HEK293 (cell line): ENCODE measurements around the gene VWF.

Experiments
- CTCF ChIA-PET: fragments of 350-600 bp; formaldehyde crosslinking; extraction: SDS; loops from one replicate; lab custom pipeline; 2021; ENCODE audit warnings: antibody characterized with exemption; lab: Yijun Ruan, JAX
- POLR2A ChIA-PET: fragments of 300-600 bp; formaldehyde crosslinking; extraction: SDS; loops from one replicate; lab custom pipeline; 2020; ENCODE audit warnings: antibody characterized with exemption, inconsistent platforms; lab: Yijun Ruan, JAX
- H3K27ac ChIP-seq: fragments of 200-500 bp; sonication (Bioruptor generic); 2 replicates; pipeline ENCODE4 v1.5.1; 2014; ENCODE audit warnings: low read depth, low read length, control low read depth, inconsistent platforms; ENCODE audit errors: extremely low read depth
- H3K36me3 ChIP-seq, 2 experiments: fragments of 200-500 bp in 1 of 2; sonication (Bioruptor generic) in 1 of 2; 1 replicate in 1 of 2; 2 replicates in 1 of 2; pipeline ENCODE4 v1.5.1; 2014 to 2017; ENCODE audit warnings: inconsistent platforms in 2 of 2, low read length in 2 of 2; ENCODE audit not compliant: control insufficient read depth in 2 of 2, insufficient read depth in 1 of 2
- H3K4me1 ChIP-seq: fragments of 200-500 bp; sonication (Bioruptor generic); 2 replicates; pipeline ENCODE4 v1.5.1; 2014; ENCODE audit warnings: mild to moderate bottlenecking, low read length, inconsistent platforms; ENCODE audit not compliant: control insufficient read depth, insufficient read depth
- H3K4me3 ChIP-seq: 2 replicates; pipeline ENCODE4 v1.5.1; 2011; ENCODE audit warnings: low read depth, mild to moderate bottlenecking, control low read depth, low read length, moderate library complexity
- H3K9me3 ChIP-seq: fragments of 200-500 bp; sonication (Bioruptor generic); 2 replicates; pipeline ENCODE4 v1.5.1; 2014; ENCODE audit warnings: low read depth, low read length, inconsistent platforms; ENCODE audit not compliant: control insufficient read depth, insufficient read depth
- BCL6B ChIP-seq: fragments of 450-650 bp; formaldehyde crosslinking; IDR thresholded peaks from 2 replicates; pipeline ENCODE4 v1.5.1; 2017; ENCODE audit warnings: missing biosample characterization, missing genetic modification characterization
- CTCF ChIP-seq: fragments of 450-650 bp; formaldehyde crosslinking; IDR thresholded peaks from 2 replicates; pipeline ENCODE4 v1.5.1; 2016; ENCODE audit warnings: missing biosample characterization, missing genetic modification characterization
- MEIS1 ChIP-seq: sonication (generic); formaldehyde crosslinking; IDR thresholded peaks from 2 replicates; pipeline ENCODE4 v1.8.1; 2022; ENCODE audit warnings: missing genetic modification reagents, mild to moderate bottlenecking, borderline replicate concordance
- PRDM1 ChIP-seq: fragments of 450-650 bp; formaldehyde crosslinking; IDR thresholded peaks from 2 replicates; pipeline ENCODE4; 2016; ENCODE audit warnings: missing biosample characterization, missing genetic modification characterization
- SCRT2 ChIP-seq: fragments of 450-650 bp; formaldehyde crosslinking; IDR thresholded peaks from 2 replicates; pipeline ENCODE4 v1.5.1; 2016; ENCODE audit warnings: missing biosample characterization, missing genetic modification characterization
- SP2 ChIP-seq: fragments of 450-650 bp; formaldehyde crosslinking; IDR thresholded peaks from 2 replicates; pipeline ENCODE4 v1.5.1; 2016; ENCODE audit warnings: missing biosample characterization, missing genetic modification characterization
- ZBTB10 ChIP-seq: fragments of 450-650 bp; formaldehyde crosslinking; IDR thresholded peaks from 2 replicates; pipeline ENCODE4 v1.5.1; 2016; ENCODE audit warnings: missing biosample characterization, missing genetic modification characterization
- ZBTB17 ChIP-seq: fragments of 450-650 bp; formaldehyde crosslinking; IDR thresholded peaks from 2 replicates; pipeline ENCODE4 v1.5.1; 2016; ENCODE audit warnings: missing biosample characterization, missing genetic modification characterization
- ZFP3 ChIP-seq: fragments of 450-650 bp; formaldehyde crosslinking; IDR thresholded peaks from 2 replicates; pipeline ENCODE4 v1.5.1; 2016; ENCODE audit warnings: low read depth, missing biosample characterization, missing genetic modification characterization
- ZNF146 ChIP-seq: fragments of 450-650 bp; formaldehyde crosslinking; IDR thresholded peaks from 2 replicates; pipeline ENCODE4 v1.5.1; 2016; ENCODE audit warnings: missing biosample characterization, missing genetic modification characterization
- ZNF148 ChIP-seq: fragments of 450-650 bp; formaldehyde crosslinking; IDR thresholded peaks from 2 replicates; pipeline ENCODE4 v1.5.0; 2017; ENCODE audit warnings: missing biosample characterization, missing genetic modification characterization, borderline replicate concordance
- ZNF184 ChIP-seq: fragments of 450-650 bp; IDR thresholded peaks from 2 replicates; pipeline ENCODE4 v1.5.1; 2018; ENCODE audit warnings: missing biosample characterization, mild to moderate bottlenecking, missing genetic modification characterization
- ZNF202 ChIP-seq: fragments of 450-650 bp; formaldehyde crosslinking; IDR thresholded peaks from 2 replicates; pipeline ENCODE4 v1.5.1; 2016; ENCODE audit warnings: missing biosample characterization, missing genetic modification characterization, borderline replicate concordance
- ZNF24 ChIP-seq: fragments of 450-650 bp; formaldehyde crosslinking; IDR thresholded peaks from 2 replicates; pipeline ENCODE4 v1.5.1; 2016; ENCODE audit warnings: missing biosample characterization, missing genetic modification characterization
- ZNF391 ChIP-seq: fragments of 450-650 bp; formaldehyde crosslinking; IDR thresholded peaks from 2 replicates; pipeline ENCODE4 v1.5.1; 2016; ENCODE audit warnings: low read depth, missing biosample characterization, missing genetic modification characterization, borderline replicate concordance
- ZNF404 ChIP-seq: fragments of 450-650 bp; formaldehyde crosslinking; IDR thresholded peaks from 2 replicates; pipeline ENCODE4 v1.5.1; 2017; ENCODE audit warnings: missing biosample characterization, missing genetic modification characterization
- ZNF530 ChIP-seq: fragments of 450-650 bp; formaldehyde crosslinking; IDR thresholded peaks from 2 replicates; pipeline ENCODE4 v1.5.1; 2016; ENCODE audit warnings: low read depth, missing biosample characterization, missing genetic modification characterization
- ZNF548 ChIP-seq: fragments of 450-650 bp; formaldehyde crosslinking; IDR thresholded peaks from 2 replicates; pipeline ENCODE4 v1.5.1; 2016; ENCODE audit warnings: missing biosample characterization, missing genetic modification characterization
- ZNF558 ChIP-seq: fragments of 450-650 bp; formaldehyde crosslinking; IDR thresholded peaks from 2 replicates; pipeline ENCODE4 v1.5.1; 2016; ENCODE audit warnings: missing biosample characterization, missing genetic modification characterization
- ZNF621 ChIP-seq: fragments of 450-650 bp; formaldehyde crosslinking; IDR thresholded peaks from 2 replicates; pipeline ENCODE4 v1.5.1; 2017; ENCODE audit warnings: missing biosample characterization, missing genetic modification characterization
- ZNF623 ChIP-seq: fragments of 450-650 bp; formaldehyde crosslinking; IDR thresholded peaks from 2 replicates; pipeline ENCODE4 v1.5.1; 2016; ENCODE audit warnings: missing biosample characterization, missing genetic modification characterization
- ZNF660 ChIP-seq: fragments of 450-650 bp; IDR thresholded peaks from 2 replicates; pipeline ENCODE4 v1.5.1; 2018; ENCODE audit warnings: missing biosample characterization, mild to moderate bottlenecking, missing genetic modification characterization
- ZNF664 ChIP-seq: fragments of 450-650 bp; formaldehyde crosslinking; IDR thresholded peaks from 2 replicates; pipeline ENCODE4 v1.5.1; 2016; ENCODE audit warnings: missing biosample characterization, missing genetic modification characterization
- ZNF777 ChIP-seq: fragments of 450-650 bp; formaldehyde crosslinking; IDR thresholded peaks from 2 replicates; pipeline ENCODE4 v1.5.1; 2017; ENCODE audit warnings: missing biosample characterization, missing genetic modification characterization, borderline replicate concordance
- ZNF837 ChIP-seq: fragments of 450-650 bp; formaldehyde crosslinking; IDR thresholded peaks from 2 replicates; pipeline ENCODE4 v1.5.1; 2016; ENCODE audit warnings: missing biosample characterization, missing genetic modification characterization
- ZSCAN30 ChIP-seq: fragments of 450-650 bp; IDR thresholded peaks from 2 replicates; pipeline ENCODE4 v1.5.1; 2018; ENCODE audit warnings: missing biosample characterization, mild to moderate bottlenecking, missing genetic modification characterization, moderate library complexity

The VWF gene

DNA sequence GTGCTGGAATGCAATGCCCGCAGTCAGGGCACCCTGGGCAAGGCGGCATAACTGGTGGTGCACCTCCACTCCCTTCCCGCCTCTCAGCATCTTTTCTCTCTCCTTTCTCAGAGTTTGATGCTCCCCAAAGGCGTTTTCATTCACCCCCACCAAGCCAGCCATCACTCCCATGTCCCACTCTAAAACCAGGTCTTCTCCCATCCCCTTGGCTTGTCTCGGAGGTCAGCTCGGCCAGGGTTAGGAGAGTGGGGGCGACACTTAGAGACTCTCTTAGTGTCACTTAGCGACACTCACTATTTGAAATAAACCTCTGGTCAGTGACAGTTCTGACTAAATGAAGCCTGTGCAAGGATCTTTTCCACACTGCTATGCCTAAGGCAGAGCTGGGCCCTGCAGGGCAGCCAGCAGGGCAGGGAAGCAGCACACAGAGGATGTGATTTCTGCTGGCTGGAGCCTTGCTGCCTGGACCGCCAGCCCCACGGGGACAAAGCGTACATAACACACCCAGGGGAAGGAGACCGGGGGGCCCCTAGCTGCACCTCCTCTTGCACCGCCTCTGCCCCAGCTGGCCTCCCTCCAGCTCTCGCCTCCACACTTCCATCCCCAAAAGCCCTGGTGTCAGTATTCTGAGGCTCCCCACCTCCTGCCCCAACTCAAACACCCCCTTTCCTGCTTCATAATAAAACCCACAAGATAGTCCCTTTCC, 64.5 kb downstream of the VWF start:
- CTCF ChIA-PET, result interaction anchor here (0.9 to 9.3 kb wide), 3 partner anchors 22 to 226 kb away, joined by 3 to 74 read pairs (median 4); no protein-coding TSS in a partner anchor

DNA sequence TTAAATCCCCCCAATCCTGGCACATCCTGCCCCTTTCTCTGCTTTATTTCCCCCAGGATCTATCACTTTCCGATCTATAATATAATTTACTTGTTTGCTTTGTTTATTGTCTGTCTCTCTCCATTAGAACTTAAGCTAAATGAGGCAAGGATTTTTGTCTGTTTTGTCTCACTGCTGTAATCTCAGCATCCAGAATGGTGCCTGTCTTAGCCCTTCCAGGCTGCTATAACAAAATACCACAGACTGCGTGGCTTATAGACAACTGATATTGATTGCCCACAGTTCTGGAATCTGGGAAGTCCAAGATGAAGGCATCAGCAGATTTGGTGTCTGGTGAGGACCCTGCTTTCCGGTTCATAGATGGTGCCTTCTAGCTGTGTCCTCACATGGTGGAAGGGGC, 65.2 kb downstream of the VWF start:
- ChIA-PET POLR2A (no interaction called here), CTCF (interaction anchor here (0.7 to 9.3 kb wide), 4 partner anchors 21 to 364 kb away, joined by 3 to 74 read pairs (median 5); no protein-coding TSS in a partner anchor)
- H3K4me1 ChIP-seq, result no peaks in the 10 kb centered on the region
- H3K4me3 ChIP-seq, result no peak overlapping the region
- no peaks in the 10 kb centered on the region for H3K9me3 ChIP-seq
- H3K27ac ChIP-seq, result no peak overlapping the region
- H3K36me3 ChIP-seq, result no peaks in the 10 kb centered on the region
- TF ChIP-seq ZNF24 (tag by site-specific recombination), result no peak
- TF ChIP-seq ZNF621, result no peak
- no peak for TF ChIP-seq ZFP3 (tag by site-specific recombination)
- no peak for TF ChIP-seq ZBTB10 (tag by site-specific recombination)
- TF ChIP-seq ZBTB17 (tag by site-specific recombination), result no peak
- no peak for TF ChIP-seq ZNF548 (tag by site-specific recombination)

More for the DNA sequence above, 64.5 kb downstream of the VWF start:
- Histone ChIP-seq H3K27ac (no peak overlapping the region), H3K4me3 (no peak overlapping the region), H3K4me1 (no peaks in the 10 kb centered on the region)
- TF ChIP-seq ZNF202, result no peak
- TF ChIP-seq SCRT2 (tag by site-specific recombination), result no peak
- TF ChIP-seq ZNF558 (tag by site-specific recombination), result no peak
- TF ChIP-seq ZNF391 (tag by site-specific recombination), result no peak
- no peak for TF ChIP-seq SP2 (tag by site-specific recombination)
- no peak for TF ChIP-seq ZNF184 (tag by site-specific recombination)
- TF ChIP-seq ZNF837 (tag by site-specific recombination), result no peak
- TF ChIP-seq PRDM1, result no peak
- TF ChIP-seq ZNF664 (tag by site-specific recombination), result no peak
- TF ChIP-seq ZNF146 (tag by site-specific recombination), result no peak
- no peak for TF ChIP-seq BCL6B (tag by site-specific recombination)
- TF ChIP-seq MEIS1, result no peak
- no peak for TF ChIP-seq ZNF148 (tag by site-specific recombination)
- no peak for TF ChIP-seq ZNF623 (tag by site-specific recombination)
- TF ChIP-seq ZNF530, result no peak
- TF ChIP-seq ZNF777, result no peak
- TF ChIP-seq ZSCAN30, result no peak
- TF ChIP-seq ZNF404 (tag by site-specific recombination), result no peak
- no peak for TF ChIP-seq CTCF (tag by site-specific recombination)
- TF ChIP-seq ZNF660 (tag by site-specific recombination), result no peak
- TF ChIP-seq, all 188 proteins: peak for 0
- POLR2A ChIA-PET, result no interaction called here
- Histone ChIP-seq H3K9me3 (no peaks in the 10 kb centered on the region), H3K36me3 (no peaks in the 10 kb centered on the region)
